ENCODE data around the gene TGDS.

The TGDS gene

GRCh38 chr13:94601446-94602431, 5.8 kb upstream of the TGDS start, which contains the start of gene GPR180:
Gene GPR180 (plus strand): TSS chr13:94601857. CDS start chr13:94601928, 71 bp downstream.
- DNase-seq (ENCODE audit: low read depth) = peak; percentile 99

DNA sequence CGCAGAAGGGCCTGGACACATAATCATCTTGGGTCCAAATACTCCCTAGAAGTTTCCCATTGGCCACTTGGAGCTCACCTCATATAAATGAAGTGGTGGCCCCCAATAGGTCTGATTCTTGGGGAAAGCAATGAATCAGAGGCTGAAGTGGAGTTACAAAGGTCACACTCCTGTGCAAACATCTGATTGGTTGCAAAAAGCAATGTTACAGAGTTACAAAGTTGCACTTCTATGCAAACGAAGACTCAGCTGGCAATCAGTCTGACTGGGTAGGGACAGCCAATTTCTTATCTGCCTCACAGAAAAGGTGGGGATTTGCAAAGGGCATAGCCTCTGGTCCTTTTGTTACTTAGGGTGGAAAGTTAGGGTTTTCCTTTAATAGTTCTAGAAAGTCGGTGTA, 3.9 kb upstream of the TGDS start:
- DNase-seq (ENCODE audit: low read depth) = no peak

- no peak for DNase-seq (ENCODE audit: low read depth)
Observed at GRCh38 chr13:94598281-94598680, 2.3 kb upstream of the TGDS start.

DNA sequence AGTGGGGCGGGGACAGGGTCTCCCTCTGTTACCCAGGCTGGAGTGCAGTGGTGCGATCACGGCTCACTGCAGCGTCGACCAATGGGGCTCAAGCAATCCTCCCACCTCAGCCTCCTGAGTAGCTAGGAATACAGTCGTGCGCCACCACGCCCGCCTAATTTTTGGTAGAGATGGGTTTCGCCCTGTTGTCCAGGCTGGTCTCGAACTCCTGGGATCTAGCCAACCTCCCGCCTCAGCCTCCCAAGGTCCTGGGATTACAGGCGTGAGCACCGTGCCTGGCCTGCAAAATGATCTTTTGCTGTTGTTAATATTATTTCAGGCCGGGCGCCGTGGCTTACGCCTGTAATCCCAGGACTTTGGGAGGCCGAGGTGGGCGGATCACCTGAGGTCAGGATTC, 621 bp upstream of the TGDS start:
- no peak for DNase-seq (ENCODE audit: low read depth)

DNA sequence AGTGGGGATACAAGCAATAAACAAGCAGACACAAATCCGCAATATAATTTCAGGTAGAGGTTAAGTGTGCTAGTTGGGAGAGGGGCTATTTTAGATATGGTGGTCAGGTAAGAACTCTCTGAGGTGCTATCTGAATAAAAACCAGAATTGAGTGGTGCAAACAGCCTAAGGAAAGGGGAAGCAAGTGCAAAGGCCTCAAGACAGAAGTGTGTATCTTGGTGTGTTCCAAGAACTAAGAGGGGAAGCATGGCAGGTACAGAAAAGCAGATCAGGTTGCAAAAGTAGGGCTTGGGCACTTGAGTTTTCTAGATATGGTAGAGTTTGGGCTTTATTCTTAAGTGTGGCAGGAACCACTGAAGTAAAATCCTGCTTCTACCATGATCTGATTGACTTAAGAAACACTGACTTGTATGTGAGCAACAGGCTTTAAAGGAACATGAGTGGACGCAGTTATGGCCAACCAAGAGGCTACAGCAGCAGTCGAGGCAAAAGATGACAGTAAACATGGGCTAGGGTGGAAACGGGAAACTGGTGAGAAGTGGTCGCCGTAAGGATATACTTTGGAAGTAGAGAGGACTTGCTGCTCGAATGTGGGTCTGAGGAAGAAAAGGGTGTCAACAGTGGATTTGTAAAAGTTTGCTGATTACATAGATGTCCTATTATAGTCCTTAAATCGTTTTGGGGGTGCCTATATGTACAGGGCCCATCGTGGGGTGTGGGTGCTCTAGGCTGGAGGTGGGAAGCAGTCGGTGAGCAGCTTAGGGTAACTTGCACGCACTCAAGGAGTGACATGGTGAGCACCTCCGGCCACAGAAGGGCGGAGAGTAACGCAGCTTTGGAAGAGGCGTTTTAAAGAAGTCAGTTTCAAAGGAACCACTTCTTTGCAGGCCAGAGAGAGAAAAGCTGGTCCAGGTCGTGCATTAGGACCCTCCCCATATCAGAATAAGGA, 677 bp downstream of the TGDS start:
- no peak for DNase-seq (ENCODE audit: low read depth)

- no peak for DNase-seq (ENCODE audit: low read depth)
Observed at GRCh38 chr13:94590744-94591143, 5.2 kb downstream of the TGDS start.

DNA sequence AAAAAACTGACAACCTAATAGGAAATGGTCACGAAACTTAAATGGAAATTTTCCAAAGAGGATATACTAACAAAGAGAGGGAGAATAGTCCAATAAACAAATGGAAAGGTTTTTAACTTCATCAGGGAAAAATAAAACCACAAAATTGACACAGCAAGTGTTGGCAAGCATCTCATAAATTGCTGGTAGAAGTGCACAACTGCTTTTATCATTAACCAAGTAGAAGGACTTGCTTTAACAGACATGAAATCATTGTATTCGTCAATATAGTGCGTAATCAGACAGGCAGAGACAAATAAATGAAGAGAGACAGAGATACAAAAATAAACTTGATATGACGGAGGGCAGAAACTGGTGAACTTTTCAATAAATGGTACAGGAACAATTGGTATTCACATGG, 7.4 kb downstream of the TGDS start:
- no peak for DNase-seq (ENCODE audit: low read depth)

DNA sequence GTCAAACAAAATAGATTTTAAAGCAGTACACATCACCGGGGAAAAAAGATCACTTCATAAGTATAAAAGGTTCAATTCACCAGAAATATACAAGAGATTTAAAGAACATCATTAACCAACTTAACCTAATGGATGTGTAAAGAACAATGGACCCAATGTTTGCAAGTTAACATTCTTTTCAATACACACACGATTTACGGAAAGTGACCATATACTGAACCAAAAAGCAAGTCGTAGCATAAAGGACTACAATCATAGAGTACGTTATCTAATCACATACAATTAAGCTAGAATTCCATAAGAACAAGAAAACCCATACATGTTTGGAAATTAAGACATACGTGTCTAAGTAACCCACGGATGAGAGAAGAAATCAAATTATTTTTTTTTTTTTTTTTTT, 9.6 kb downstream of the TGDS start:
- DNase-seq (ENCODE audit: low read depth) = no peak

GRCh38 chr13:94585543-94586101, 10.3 kb downstream of the TGDS start:
- no peak for DNase-seq (ENCODE audit: low read depth)

DNA sequence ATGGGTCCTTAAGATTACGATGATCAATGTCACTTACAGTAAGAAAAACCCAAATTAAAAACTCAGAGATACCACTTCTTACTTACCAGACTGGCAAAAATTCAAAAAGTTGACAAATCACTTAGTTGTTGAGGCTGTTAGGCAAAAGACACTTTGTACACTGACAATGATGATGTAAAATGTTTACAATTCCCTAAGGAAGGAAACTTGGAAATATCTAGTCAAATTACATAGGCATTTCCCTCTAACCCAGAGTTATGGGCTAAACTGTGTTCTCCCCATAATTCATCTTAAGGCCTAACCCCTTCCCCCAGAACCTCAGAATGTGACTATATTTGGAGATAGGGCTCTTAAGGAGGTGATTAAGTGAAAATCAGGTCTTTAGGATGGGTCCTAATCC, 12.0 kb downstream of the TGDS start:
- DNase-seq (ENCODE audit: low read depth) = no peak

DNA sequence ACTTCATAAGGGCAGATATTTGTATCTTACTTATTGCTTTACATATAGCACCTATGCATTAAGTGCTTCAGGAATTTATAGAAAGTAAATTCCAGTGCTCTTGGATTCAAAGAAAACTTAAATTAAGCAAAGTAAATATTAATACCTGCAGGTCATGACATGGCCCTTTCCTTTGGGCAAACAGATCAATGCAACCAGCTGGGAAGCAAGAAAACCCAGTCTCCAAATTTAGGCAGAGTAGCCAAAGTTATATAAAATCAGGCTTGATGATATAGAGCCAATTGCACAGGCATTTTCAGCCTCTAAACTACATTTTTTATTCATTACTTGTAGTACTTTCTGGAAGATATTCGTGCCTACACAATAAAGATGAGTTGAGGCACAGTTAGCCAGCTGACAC, 16.9 kb downstream of the TGDS start:
- DNase-seq (ENCODE audit: low read depth) = no peak

- no peak for DNase-seq (ENCODE audit: low read depth)
Observed at GRCh38 chr13:94569615-94570014, 26.3 kb downstream of the TGDS start.

GRCh38 chr13:94568443-94568842, 27.5 kb downstream of the TGDS start:
- DNase-seq (ENCODE audit: low read depth) = no peak

DNA sequence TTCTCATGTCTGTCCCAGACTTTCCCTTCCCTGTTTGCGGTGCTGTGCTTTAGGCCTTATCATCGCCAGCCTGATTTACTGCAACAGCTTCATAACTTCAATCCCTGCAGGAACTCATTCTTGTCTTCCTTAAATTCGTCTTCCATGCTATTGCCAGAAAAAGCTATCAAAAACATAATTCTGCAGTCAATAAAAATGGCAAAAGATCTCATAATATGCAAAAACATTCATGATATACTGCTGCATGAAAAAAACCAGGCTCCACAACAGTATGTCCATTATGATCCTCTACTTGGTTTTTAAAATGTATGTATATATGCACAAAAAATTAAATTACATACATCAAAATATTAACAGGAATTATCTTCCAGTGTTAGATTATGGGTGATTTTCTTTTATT, 28.4 kb downstream of the TGDS start:
- no peak for DNase-seq (ENCODE audit: low read depth)

DNA sequence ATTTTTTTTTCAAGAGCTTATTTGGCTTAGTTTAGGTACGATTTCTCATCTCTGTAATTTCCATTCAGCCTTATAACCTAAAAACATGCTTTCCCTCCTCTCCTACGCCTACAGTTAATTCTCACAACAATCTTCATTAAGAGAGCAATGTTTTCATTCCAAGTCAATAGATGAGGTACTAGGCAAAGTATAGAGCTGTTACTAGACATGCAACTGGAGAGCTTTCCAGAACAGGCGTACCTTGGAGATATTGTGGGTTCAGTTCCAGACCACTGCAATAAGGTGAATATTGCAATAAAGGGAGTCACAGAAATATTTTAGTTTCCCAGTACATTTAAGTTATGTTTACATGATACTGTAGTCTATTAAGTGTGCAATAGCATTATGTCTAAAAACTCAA, 34.8 kb downstream of the TGDS start:
- no peak for DNase-seq (ENCODE audit: low read depth)

- DNase-seq (ENCODE audit: low read depth) = no peak
Observed at GRCh38 chr13:94560116-94560515, 35.8 kb downstream of the TGDS start.

GRCh38 chr13:94559222-94559795, 36.6 kb downstream of the TGDS start:
- no peak for DNase-seq (ENCODE audit: low read depth)

DNA sequence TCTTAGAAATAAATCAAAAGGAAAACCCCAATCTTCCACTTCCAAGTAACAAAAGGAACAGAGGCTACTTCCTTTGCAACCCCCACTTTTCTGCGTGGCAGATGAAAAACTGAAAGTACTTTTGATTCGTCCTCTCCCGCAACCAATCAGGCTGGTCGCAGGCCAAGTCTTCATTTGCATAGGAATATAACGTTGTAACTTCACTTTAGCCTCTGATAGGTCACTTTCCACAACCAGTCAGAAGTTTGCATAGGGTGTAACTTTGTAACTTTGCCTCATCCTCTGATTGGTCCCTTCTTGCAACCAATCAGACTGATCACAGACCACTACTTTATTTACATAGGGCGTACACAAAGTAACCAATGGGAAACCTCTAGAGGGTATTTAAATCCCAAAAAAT, 37.2 kb downstream of the TGDS start:
- no peak for DNase-seq (ENCODE audit: low read depth)

GRCh38 chr13:94557684-94558235, 38.2 kb downstream of the TGDS start:
- no peak for DNase-seq (ENCODE audit: low read depth)

- no peak for DNase-seq (ENCODE audit: low read depth)
Observed at GRCh38 chr13:94556621-94557020, 39.3 kb downstream of the TGDS start.

- DNase-seq (ENCODE audit: low read depth) = no peak
Observed at GRCh38 chr13:94556041-94556440, 39.9 kb downstream of the TGDS start.

- DNase-seq (ENCODE audit: low read depth) = no peak
Observed at GRCh38 chr13:94553766-94554165, 42.2 kb downstream of the TGDS start.
